ENCODE measurements around the gene COL4A2.
"Not testable (repeated sequence)": the region's sequence is repeated elsewhere in the genome, so short reads cannot be mapped to it uniquely, and the experiment has no call there.

GRCh38 chr13:110453091-110453490 is 146.0 kb downstream of the COL4A2 start:
- not testable (repeated sequence) for TF ChIP-seq CTCF, POLR2A (IDR thresholded peaks at IDR 0.05)
